GM21526 (cell line): Measurements from ENCODE around the gene CYB561D1.

ENCODE experiments used
- ATAC-seq: cut with Tn5 transposase; IDR thresholded peaks from one replicate; pipeline ENCODE4 v1.9.1; 2021; ENCODE audit warnings: moderate library complexity; ENCODE audit not compliant: unreplicated experiment, low FRiP score

CYB561D1 gene

GRCh38 chr1:109527846-109528695 lies 34.2 kb downstream of the CYB561D1 start:
- ATAC-seq = no peak

- ATAC-seq = no peak
Observed at GRCh38 chr1:109528712-109529111, 34.8 kb downstream of the CYB561D1 start.

- ATAC-seq = no peak
Observed at GRCh38 chr1:109529881-109530456, 36.1 kb downstream of the CYB561D1 start.

GRCh38 chr1:109530457-109531087 lies 36.7 kb downstream of the CYB561D1 start:
- ATAC-seq = no peak

GRCh38 chr1:109531380-109531779 lies 37.5 kb downstream of the CYB561D1 start:
- no peak for ATAC-seq

GRCh38 chr1:109531826-109532364 lies 38.0 kb downstream of the CYB561D1 start:
- ATAC-seq = no peak

- ATAC-seq = peak; percentile 53
Observed at GRCh38 chr1:109532365-109533136, 38.7 kb downstream of the CYB561D1 start.

GRCh38 chr1:109534307-109534858 lies 40.5 kb downstream of the CYB561D1 start:
- no peak for ATAC-seq

GRCh38 chr1:109535481-109535880 lies 41.6 kb downstream of the CYB561D1 start:
- ATAC-seq = no peak

GRCh38 chr1:109535971-109536491 lies 42.1 kb downstream of the CYB561D1 start:
- no peak for ATAC-seq

GRCh38 chr1:109537450-109538178 lies 43.7 kb downstream of the CYB561D1 start:
- ATAC-seq = no peak

- no peak for ATAC-seq
Observed at GRCh38 chr1:109538827-109539555, 45.1 kb downstream of the CYB561D1 start.

- ATAC-seq = no peak
Observed at GRCh38 chr1:109539676-109540075, 45.8 kb downstream of the CYB561D1 start, which contains the start of gene GPR61. TSS of gene GPR61 (plus strand) at chr1:109539872. CDS start at chr1:109543023, 3,151 bp downstream.

GRCh38 chr1:109541102-109541501 lies 47.2 kb downstream of the CYB561D1 start:
- no peak for ATAC-seq

- ATAC-seq = no peak
Observed at GRCh38 chr1:109542657-109543056, 48.8 kb downstream of the CYB561D1 start.

GRCh38 chr1:109543283-109543987 lies 49.5 kb downstream of the CYB561D1 start:
- no peak for ATAC-seq

GRCh38 chr1:109543988-109544735 lies 50.3 kb downstream of the CYB561D1 start:
- ATAC-seq = no peak
